ENCODE results near the gene TMC2. TPM values are rescaled to one million over a fixed set of nuclear protein-coding genes. Genes with fewer than 3 reads are reported as not detected.

The TMC2 gene
- total and polyA plus RNA-seq, 2 of the 4 experiments (the other 2 are of a cell fraction) = not detected

- H3K27me3 ChIP-seq (ENCODE audit: control insufficient read depth, insufficient read depth, low read length) = peaks cover 39% of the 10 kb centered on the region
- dilution Hi-C loops (cut with HindIII; ENCODE audit: low sequenced_read_pairs, unreplicated experiment) (no loop called here), intact Hi-C loops (cut with micrococcal nuclease) (no loop called here), in situ Hi-C loops (cut with MboI; ENCODE audit: low sequenced_read_pairs) (no loop called here)
- no peak overlapping the region for H2BK15ac ChIP-seq (ENCODE audit: low read depth, low read length)
- no peak overlapping the region for H3K4me2 ChIP-seq (ENCODE audit: low read depth, low read length)
- ChIA-PET CTCF (no interaction called here), POLR2A (ENCODE audit: unreplicated experiment) (no interaction called here)
- no peak overlapping the region for H3K14ac ChIP-seq (replicated peaks; ENCODE audit: low read depth, low read length)
- H3K56ac ChIP-seq (ENCODE audit: extremely low read depth, insufficient read depth, low read length) = no peak overlapping the region
- no peak overlapping the region for H2BK5ac ChIP-seq (ENCODE audit: low read depth, low read length, poor library complexity, severe bottlenecking)
- no peaks in the 10 kb centered on the region for H3K9me1 ChIP-seq (ENCODE audit: insufficient read depth, low read length)
- H3K4me1 ChIP-seq (ENCODE audit: control insufficient read depth, insufficient read depth, low read length) = no peaks in the 10 kb centered on the region
- H4K91ac ChIP-seq (ENCODE audit: insufficient read depth, low read depth, low read length) = no peak overlapping the region
- no peak overlapping the region for H3K4me3 ChIP-seq (ENCODE audit: insufficient read depth, low read depth, low read length)
- no peak overlapping the region for H2AK5ac ChIP-seq (ENCODE audit: low read depth, low read length)
- ATAC-seq (ENCODE audit: low read depth) (no peak), DNase-seq (no peak)
- H3K9me3 ChIP-seq (ENCODE audit: control insufficient read depth, insufficient read depth, low read length) = 0 out of 2 replicates have a peak, but pooled peaks cover 2% of the 10 kb centered on the region
- H2BK120ac ChIP-seq (ENCODE audit: low read depth, low read length) = no peak overlapping the region
- peak overlapping the region; percentile 37 for H2AFZ ChIP-seq (replicated peaks; ENCODE audit: low read length, poor library complexity)
- H3K79me1 ChIP-seq (ENCODE audit: low read depth in 1 of 2, low read length in 2 of 2) = no peaks in the 10 kb centered on the region
- H3K23ac ChIP-seq (ENCODE audit: low read depth, low read length) = no peak overlapping the region
- no peak overlapping the region for H3K9ac ChIP-seq (ENCODE audit: low read depth, low read length)
- no peak overlapping the region for H3K18ac ChIP-seq (ENCODE audit: low read depth, low read length)
- H3K27ac ChIP-seq (ENCODE audit: insufficient read depth, low read length) = no peak overlapping the region
- WGBS, 2 experiments (ENCODE audit: extremely low coverage in 2 of 2, insufficient read length in 1 of 2) = no CpG with 5 or more reads among the region's 3 CpGs
- no peak overlapping the region for H4K8ac ChIP-seq (ENCODE audit: low read depth in 2 of 2, low read length in 2 of 2)
- no TSS peak for BruUV-seq (replicated peaks)
- H3K36me3 ChIP-seq (ENCODE audit: control insufficient read depth, insufficient read depth, low read length) = no peaks in the 10 kb centered on the region
- no peak overlapping the region for H2BK20ac ChIP-seq (ENCODE audit: low read depth, low read length)
- H4K5ac ChIP-seq (ENCODE audit: low read depth, low read length) = no peak overlapping the region
- no peak overlapping the region for H3K4ac ChIP-seq (ENCODE audit: low read depth, low read length)
- no peaks in the 10 kb centered on the region for H4K20me1 ChIP-seq (ENCODE audit: insufficient read depth, low read length)
- TF ChIP-seq MAZ (IDR thresholded peaks at IDR 0.05; ENCODE audit: borderline replicate concordance, low read depth, low read length) = no peak
- no peak for TF ChIP-seq FOS (IDR thresholded peaks at IDR 0.05; ENCODE audit: low read depth, low read length)
- no peak for TF ChIP-seq ELK1 (IDR thresholded peaks at IDR 0.05; ENCODE audit: borderline replicate concordance, low read depth, low read length)
- TF ChIP-seq RCOR1 (IDR thresholded peaks at IDR 0.05; ENCODE audit: insufficient replicate concordance, low read length) = no peak
- no peak for TF ChIP-seq CHD1 (IDR thresholded peaks at IDR 0.05; ENCODE audit: low read depth, low read length)
- TF ChIP-seq RFX5 (IDR thresholded peaks at IDR 0.05; ENCODE audit: low read depth, low read length) = no peak
- no peak for TF ChIP-seq SMC3 (IDR thresholded peaks at IDR 0.05; ENCODE audit: low read depth, low read length)
- TF ChIP-seq MAFK (IDR thresholded peaks at IDR 0.05; ENCODE audit: low read depth, low read length) = no peak
- no peak for TF ChIP-seq USF2 (IDR thresholded peaks at IDR 0.05; ENCODE audit: low read depth, low read length)
- no peak overlapping the region for H2AK9ac ChIP-seq (replicated peaks; ENCODE audit: low read depth, low read length, poor library complexity)
Measured at GRCh38 chr20:2559279-2559626, 22.9 kb downstream of the TMC2 start.
